Osteoblast (primary cell): ENCODE measurements around the gene SLIT3. TPM values are rescaled to one million over a fixed set of nuclear protein-coding genes. Genes with fewer than 3 reads are reported as not detected.

Experiments
- DNase-seq: peaks from one replicate; pipeline ENCODE4 v3.0.0; 2011; ENCODE audit warnings: low spot score, mixed read lengths; ENCODE audit not compliant: insufficient read length; ENCODE audit errors: missing footprints
- H2AFZ ChIP-seq: 2 replicates; pipeline ENCODE4 v1.6.0; 2011; ENCODE audit warnings: mild to moderate bottlenecking, low read length
- H3K27ac ChIP-seq: 2 replicates; pipeline ENCODE4 v1.5.1; 2011; ENCODE audit warnings: mild to moderate bottlenecking, low read depth, low read length, moderate library complexity
- H3K27me3 ChIP-seq: 2 replicates; pipeline ENCODE4 v1.6.0; 2012; ENCODE audit warnings: mild to moderate bottlenecking, control low read depth, inconsistent platforms, low read length, moderate library complexity; ENCODE audit not compliant: insufficient read depth
- H3K36me3 ChIP-seq: 2 replicates; pipeline ENCODE4 v1.5.1; 2011; ENCODE audit warnings: mild to moderate bottlenecking, low read length, control low read depth, moderate library complexity; ENCODE audit not compliant: insufficient read depth
- H3K4me1 ChIP-seq: 2 replicates; pipeline ENCODE4 v1.5.1; 2011; ENCODE audit warnings: mild to moderate bottlenecking, low read length, control low read depth, moderate library complexity; ENCODE audit not compliant: insufficient read depth
- H3K4me2 ChIP-seq: 2 replicates; pipeline ENCODE4 v1.6.0; 2011; ENCODE audit warnings: mild to moderate bottlenecking, low read length; ENCODE audit not compliant: insufficient read depth
- H3K4me3 ChIP-seq: fragments of 200-600 bp; sonication (generic); 3 replicates; pipeline ENCODE4 v1.5.1; 2012; ENCODE audit warnings: mild to moderate bottlenecking, low read length, inconsistent platforms; ENCODE audit not compliant: insufficient read depth
- H3K79me2 ChIP-seq: 2 replicates; pipeline ENCODE4 v1.6.0; 2012; ENCODE audit warnings: mild to moderate bottlenecking, low read length, control low read depth, inconsistent platforms; ENCODE audit not compliant: insufficient read depth
- H3K9me3 ChIP-seq: 2 replicates; pipeline ENCODE4 v1.5.1; 2011; ENCODE audit warnings: low read depth, low read length, control low read depth
- H4K20me1 ChIP-seq: 2 replicates; pipeline ENCODE4 v1.6.0; 2012; ENCODE audit warnings: mild to moderate bottlenecking, low read length, control low read depth; ENCODE audit not compliant: insufficient read depth
- total RNA-seq: library from RNA; depleted of rRNA; stranded (reverse); fragments of >200 nt; gene quantifications from 2 replicates; pipeline ENCODE4 v1.2.3, GENCODE V29; 2012
- TF ChIP-seq, protein P1 (sequence below): IDR thresholded peaks from 2 replicates; pipeline ENCODE4 v1.5.1; 2011; ENCODE audit warnings: mild to moderate bottlenecking, low read depth, low read length, moderate library complexity; ENCODE audit errors: extremely low read depth

The SLIT3 gene
- total RNA-seq, 1 donor, result 37.6 TPM

DNA sequence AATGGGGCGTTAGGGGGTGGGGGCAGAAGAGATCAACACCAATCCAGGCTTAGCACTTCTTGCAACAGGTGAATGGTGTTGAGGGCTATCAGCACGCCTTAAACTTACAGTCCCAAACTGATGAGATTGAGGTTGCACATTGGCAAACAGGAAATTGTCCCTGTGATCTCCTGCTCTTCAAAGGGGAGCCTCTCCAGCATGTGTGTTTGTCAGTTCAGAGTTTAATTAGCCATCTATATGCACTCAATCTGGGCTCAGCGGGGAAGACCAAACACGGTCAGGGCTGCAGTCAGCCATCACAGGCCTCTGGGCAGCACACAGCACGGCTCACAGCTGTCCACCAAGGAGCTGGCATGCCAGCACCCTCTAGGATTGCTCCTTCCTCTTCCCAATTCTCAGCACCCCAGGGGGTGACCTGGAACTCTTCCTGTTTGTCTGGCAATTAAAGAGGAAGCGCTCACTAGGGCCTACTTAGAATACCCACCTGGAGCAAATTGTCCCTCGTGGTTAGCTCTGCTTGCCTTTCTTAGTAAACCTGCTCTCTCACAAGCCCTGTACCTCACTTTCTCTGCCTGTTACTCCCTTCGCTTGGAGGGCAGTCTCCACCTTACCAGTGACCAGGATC lies 217.4 kb downstream of the SLIT3 start:
- TF ChIP-seq, protein P1, sequence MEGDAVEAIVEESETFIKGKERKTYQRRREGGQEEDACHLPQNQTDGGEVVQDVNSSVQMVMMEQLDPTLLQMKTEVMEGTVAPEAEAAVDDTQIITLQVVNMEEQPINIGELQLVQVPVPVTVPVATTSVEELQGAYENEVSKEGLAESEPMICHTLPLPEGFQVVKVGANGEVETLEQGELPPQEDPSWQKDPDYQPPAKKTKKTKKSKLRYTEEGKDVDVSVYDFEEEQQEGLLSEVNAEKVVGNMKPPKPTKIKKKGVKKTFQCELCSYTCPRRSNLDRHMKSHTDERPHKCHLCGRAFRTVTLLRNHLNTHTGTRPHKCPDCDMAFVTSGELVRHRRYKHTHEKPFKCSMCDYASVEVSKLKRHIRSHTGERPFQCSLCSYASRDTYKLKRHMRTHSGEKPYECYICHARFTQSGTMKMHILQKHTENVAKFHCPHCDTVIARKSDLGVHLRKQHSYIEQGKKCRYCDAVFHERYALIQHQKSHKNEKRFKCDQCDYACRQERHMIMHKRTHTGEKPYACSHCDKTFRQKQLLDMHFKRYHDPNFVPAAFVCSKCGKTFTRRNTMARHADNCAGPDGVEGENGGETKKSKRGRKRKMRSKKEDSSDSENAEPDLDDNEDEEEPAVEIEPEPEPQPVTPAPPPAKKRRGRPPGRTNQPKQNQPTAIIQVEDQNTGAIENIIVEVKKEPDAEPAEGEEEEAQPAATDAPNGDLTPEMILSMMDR, result no peak

DNA sequence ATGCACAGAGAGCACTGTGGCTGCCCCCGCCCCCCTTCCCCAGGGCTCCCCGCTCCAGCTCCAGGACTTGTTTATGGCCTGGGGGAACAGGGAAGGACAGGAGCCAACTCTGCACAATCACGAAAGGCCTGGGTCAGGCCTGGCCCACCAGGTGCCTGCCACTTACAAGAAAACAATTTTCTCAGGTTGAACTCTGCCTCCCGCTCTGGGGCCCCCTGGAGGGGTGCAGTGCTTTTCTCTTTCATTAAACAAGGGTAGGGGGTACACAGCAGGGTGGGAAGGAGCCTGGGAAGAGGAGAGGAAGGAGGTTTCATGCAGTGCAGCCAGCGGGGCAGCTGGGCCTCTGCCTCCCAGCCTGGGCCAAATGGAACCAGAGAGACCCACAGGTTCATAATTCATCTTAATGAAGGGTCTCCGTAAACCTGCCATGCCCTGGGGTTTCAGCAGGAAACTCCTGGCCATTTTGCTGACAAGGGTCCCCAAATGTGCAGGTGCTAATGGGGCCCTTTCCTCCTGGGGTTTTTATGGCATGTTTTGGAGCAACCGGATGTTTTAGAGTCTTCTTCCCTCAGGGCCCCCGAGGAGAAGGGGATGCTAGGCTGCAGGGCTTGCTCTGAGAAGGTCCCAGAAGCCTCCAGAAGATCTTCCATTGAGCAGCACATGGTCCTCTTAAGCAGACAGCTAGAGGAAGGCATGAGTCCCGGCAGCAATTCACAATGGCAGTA lies 219.8 kb downstream of the SLIT3 start:
- Histone ChIP-seq H3K4me3 (no peak overlapping the region), H3K36me3 (no peaks in the 10 kb centered on the region), H3K79me2 (no peaks in the 10 kb centered on the region), H2AFZ (no peak overlapping the region), H3K27me3 (no peaks in the 10 kb centered on the region), H3K9me3 (no peaks in the 10 kb centered on the region), H3K4me1 (no peaks in the 10 kb centered on the region), H3K27ac (no peak overlapping the region), H4K20me1 (no peaks in the 10 kb centered on the region), H3K4me2 (no peak overlapping the region)
- TF ChIP-seq, protein P1, result no peak
- DNase-seq, result no peak

More for the DNA sequence above, 217.4 kb downstream of the SLIT3 start:
- H2AFZ ChIP-seq, result no peak overlapping the region
- no peaks in the 10 kb centered on the region for H3K79me2 ChIP-seq
- no peaks in the 10 kb centered on the region for H3K36me3 ChIP-seq
- no peak overlapping the region for H3K27ac ChIP-seq
- DNase-seq, result no peak
- no peak overlapping the region for H3K4me2 ChIP-seq
- H3K27me3 ChIP-seq, result no peaks in the 10 kb centered on the region
- H3K4me1 ChIP-seq, result no peaks in the 10 kb centered on the region
- H3K9me3 ChIP-seq, result no peaks in the 10 kb centered on the region
- no peak overlapping the region for H3K4me3 ChIP-seq
- H4K20me1 ChIP-seq, result no peaks in the 10 kb centered on the region

DNA sequence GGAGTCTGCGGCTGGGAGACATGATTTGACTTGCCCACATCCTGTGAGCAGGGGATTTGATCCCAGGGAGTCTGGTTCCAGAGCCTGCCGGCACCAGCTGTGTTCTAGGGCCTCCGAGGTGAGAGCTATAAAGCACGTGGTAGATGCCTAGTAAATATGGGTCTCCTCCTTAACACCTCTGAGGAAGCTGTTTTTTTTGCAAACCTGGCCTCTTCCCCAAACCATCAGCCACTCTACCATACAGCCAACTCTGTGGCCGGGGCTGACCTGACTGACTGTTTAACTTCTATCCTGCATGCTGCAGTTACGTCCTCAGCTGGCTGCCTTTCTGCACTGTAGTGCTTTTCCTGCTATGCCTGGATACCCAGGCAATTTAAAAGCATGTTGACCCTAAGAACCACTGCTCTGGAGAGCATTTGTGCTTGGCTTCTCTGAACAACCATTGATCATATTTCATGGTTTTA lies 220.5 kb downstream of the SLIT3 start:
- TF ChIP-seq, protein P1, result no peak
- no peak overlapping the region for H3K27ac ChIP-seq
- no peak overlapping the region for H2AFZ ChIP-seq
- H3K4me1 ChIP-seq, result no peaks in the 10 kb centered on the region
- H3K36me3 ChIP-seq, result no peaks in the 10 kb centered on the region
- H3K4me3 ChIP-seq, result no peak overlapping the region
- H3K79me2 ChIP-seq, result no peaks in the 10 kb centered on the region
- H3K27me3 ChIP-seq, result no peaks in the 10 kb centered on the region
- H4K20me1 ChIP-seq, result no peaks in the 10 kb centered on the region
- no peak for DNase-seq
- H3K4me2 ChIP-seq, result no peak overlapping the region
- H3K9me3 ChIP-seq, result no peaks in the 10 kb centered on the region

DNA sequence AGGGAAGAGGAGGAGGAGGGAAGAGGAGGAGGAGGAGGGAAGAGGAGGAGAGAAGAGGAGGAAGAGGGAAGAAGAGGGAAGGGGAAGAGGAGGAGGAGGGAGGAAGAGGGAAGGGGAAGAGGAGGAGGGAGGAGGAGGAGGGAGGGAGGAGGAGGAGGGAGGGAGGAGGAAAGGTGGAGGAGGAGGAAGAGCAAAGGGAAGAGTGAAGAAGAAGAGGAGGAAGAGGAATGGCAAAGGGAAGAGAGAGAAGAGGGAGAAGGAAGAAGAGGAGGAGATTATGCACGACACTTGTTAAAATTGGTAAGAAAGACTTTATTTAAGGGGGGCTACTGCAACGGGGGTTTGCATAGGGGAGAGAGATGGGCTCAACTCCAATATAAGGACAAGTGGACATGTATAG lies 221.2 kb downstream of the SLIT3 start:
- no peaks in the 10 kb centered on the region for H3K36me3 ChIP-seq
- TF ChIP-seq, protein P1, result no peak

More for the DNA sequence above, 221.2 kb downstream of the SLIT3 start:
- H3K27ac ChIP-seq, result no peak overlapping the region
- DNase-seq, result no peak
- no peak overlapping the region for H3K4me3 ChIP-seq
- H3K9me3 ChIP-seq, result no peaks in the 10 kb centered on the region
- no peak overlapping the region for H2AFZ ChIP-seq
- no peaks in the 10 kb centered on the region for H4K20me1 ChIP-seq
- no peaks in the 10 kb centered on the region for H3K27me3 ChIP-seq
- no peak overlapping the region for H3K4me2 ChIP-seq
- H3K79me2 ChIP-seq, result no peaks in the 10 kb centered on the region
- H3K4me1 ChIP-seq, result no peaks in the 10 kb centered on the region
